NCI-H774 (cell line): ENCODE results near the gene SEMA6A.
A peak's percentile ranks its signal among the peaks of the same experiment; 100 is the strongest.

Experiments
- DNase-seq: peaks from one replicate; lab custom pipeline; 2025; lab: John Stamatoyannopoulos, UW

SEMA6A gene, protein sequence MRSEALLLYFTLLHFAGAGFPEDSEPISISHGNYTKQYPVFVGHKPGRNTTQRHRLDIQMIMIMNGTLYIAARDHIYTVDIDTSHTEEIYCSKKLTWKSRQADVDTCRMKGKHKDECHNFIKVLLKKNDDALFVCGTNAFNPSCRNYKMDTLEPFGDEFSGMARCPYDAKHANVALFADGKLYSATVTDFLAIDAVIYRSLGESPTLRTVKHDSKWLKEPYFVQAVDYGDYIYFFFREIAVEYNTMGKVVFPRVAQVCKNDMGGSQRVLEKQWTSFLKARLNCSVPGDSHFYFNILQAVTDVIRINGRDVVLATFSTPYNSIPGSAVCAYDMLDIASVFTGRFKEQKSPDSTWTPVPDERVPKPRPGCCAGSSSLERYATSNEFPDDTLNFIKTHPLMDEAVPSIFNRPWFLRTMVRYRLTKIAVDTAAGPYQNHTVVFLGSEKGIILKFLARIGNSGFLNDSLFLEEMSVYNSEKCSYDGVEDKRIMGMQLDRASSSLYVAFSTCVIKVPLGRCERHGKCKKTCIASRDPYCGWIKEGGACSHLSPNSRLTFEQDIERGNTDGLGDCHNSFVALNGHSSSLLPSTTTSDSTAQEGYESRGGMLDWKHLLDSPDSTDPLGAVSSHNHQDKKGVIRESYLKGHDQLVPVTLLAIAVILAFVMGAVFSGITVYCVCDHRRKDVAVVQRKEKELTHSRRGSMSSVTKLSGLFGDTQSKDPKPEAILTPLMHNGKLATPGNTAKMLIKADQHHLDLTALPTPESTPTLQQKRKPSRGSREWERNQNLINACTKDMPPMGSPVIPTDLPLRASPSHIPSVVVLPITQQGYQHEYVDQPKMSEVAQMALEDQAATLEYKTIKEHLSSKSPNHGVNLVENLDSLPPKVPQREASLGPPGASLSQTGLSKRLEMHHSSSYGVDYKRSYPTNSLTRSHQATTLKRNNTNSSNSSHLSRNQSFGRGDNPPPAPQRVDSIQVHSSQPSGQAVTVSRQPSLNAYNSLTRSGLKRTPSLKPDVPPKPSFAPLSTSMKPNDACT

GRCh38 chr5:116574367-116575325 is at the start of gene SEMA6A:
Gene SEMA6A (minus strand): TSS chr5:116574823. CDS start chr5:116504944, 69,879 bp downstream.
- DNase-seq: peak; percentile 84

DNA sequence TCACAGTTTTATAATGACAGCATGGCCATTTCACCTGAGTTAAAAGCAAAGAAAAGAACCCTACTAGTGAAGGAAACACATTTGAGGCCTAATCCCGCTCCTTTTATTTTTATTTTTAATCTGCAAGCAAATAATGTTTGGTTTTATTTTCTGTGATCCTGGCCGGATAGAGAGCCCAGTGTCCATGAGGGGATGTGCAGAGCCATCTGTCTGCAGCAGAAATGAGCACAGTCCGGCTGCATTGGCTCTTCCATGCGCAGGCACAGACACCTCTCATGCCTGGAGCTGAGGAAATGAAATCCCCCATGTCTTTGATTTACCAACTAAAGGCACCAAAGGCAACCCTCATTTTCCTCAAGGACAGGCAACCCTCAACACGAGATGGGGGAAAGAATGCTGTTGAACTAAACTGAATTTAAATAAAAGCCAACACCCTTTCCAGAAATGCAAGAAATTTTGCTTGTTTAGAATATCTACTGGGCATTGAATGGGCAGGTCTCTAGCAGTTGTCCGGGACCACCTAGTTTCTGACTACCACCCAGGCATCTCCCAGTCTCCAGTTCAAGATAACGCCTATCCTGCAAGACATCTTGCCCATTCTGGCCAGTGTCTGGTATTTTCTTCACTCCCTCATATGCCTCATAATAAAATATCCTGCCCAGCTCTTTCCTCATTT is 47.9 kb upstream of the SEMA6A start:
- no peak for DNase-seq

- DNase-seq: no peak
Measured at GRCh38 chr5:116621599-116621998, 47.0 kb upstream of the SEMA6A start.

DNA sequence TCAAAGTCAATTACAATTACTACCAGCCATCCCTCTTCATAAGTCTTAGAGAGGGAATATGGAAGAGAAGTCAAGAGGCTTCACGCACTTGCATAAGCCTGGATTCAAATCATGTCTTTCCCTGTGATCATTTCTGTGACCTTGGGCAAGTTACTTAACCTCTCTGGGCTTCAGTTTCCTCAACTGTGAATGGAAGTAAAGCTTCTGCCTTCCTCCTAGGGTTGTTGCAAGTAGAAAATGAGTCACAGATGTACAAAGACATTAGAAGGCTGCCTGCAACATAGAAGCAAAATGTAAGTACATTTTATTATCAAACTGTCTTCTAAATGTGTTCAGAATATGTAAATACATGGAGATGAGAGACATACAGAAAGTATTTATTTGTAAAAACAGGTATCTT is 42.3 kb upstream of the SEMA6A start:
- no peak for DNase-seq

GRCh38 chr5:116614603-116614920 is 39.9 kb upstream of the SEMA6A start:
- no peak for DNase-seq

- no peak for DNase-seq
Measured at GRCh38 chr5:116613445-116613844, 38.8 kb upstream of the SEMA6A start.

- DNase-seq: no peak
Measured at GRCh38 chr5:116612431-116612830, 37.8 kb upstream of the SEMA6A start.

DNA sequence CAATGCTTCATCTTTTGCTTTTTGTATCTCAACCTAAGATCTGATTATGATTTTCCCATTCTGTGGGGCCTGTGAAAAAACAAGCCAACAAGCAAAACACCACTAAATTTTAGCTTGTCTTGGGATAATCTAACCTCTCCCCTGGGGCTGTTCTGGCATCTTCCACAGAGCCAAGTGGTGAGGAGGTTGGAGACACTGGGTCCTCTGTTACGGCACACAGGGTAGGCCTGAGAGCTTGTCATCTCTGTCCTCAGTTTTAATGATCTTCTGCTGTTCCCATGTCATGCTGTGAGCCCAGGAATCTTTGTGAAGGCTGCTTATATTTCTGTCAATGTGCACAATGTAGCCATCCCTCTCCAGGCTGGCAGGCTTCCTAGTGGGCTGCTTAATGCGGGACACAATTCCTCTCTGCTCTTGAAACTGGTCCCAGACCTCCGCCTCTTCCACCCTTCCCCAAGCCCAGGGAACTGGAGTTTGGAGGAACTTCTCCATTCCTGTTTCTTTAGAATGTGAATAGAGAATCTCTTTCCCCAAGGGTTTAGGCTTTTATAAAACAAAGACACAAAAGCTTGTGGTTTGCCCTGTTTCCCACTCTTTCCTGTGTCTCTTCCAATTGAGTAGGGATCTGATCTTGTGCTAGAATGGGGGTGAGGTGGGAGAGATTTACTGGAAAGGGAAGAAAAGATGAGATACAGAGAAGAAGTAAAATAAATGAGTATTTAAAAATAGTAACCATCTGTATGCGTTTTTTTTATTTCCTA is 30.9 kb upstream of the SEMA6A start:
- DNase-seq: no peak

GRCh38 chr5:116604805-116605204 is 30.2 kb upstream of the SEMA6A start:
- DNase-seq: no peak

DNA sequence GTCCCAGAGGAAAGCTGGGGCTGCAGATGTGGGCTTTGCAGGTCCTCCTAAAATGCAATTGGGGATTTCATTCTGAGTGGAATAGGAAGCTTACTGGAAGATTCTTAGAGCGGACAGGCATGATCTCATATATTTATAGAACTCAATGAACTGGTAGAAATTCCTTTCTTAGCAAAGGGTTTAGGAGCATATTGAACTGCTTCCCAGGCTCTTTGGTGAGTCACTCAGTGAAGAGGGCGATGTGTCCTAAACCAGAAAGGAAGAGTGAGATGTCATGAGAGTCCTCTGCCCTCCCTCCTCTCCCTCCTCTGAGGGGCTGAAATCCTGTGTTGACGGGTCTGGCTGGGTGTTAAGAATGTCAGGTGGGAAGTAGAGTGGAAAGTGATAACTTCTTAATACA is 26.3 kb upstream of the SEMA6A start:
- no peak for DNase-seq

GRCh38 chr5:116598911-116599310 is 24.3 kb upstream of the SEMA6A start:
- no peak for DNase-seq

- DNase-seq: no peak
Measured at GRCh38 chr5:116595498-116595897, 20.9 kb upstream of the SEMA6A start.

DNA sequence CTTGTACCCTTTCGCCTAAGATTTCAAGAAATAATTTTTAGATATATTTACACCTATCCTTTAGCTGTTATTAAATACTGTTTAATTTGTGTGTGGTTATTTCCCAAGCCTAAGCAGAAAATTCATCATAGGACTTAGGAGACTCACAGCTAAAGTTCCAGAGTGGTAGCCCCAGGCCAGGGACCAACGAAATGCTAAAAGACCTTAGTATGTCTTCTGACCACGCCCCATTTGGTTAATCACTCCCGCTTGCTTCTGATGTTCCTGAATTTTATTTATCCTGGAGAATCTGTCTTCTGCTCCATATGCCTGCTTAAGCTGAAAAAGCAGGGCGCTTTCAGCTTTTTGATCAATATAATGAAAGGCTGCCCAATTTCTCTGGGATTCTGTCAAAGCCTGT is 18.7 kb upstream of the SEMA6A start:
- DNase-seq: no peak

GRCh38 chr5:116585227-116585626 is 10.6 kb upstream of the SEMA6A start:
- DNase-seq: no peak

GRCh38 chr5:116583862-116584222 is 9.2 kb upstream of the SEMA6A start:
- DNase-seq: no peak

GRCh38 chr5:116583085-116583861 is 8.7 kb upstream of the SEMA6A start:
- no peak for DNase-seq

- no peak for DNase-seq
Measured at GRCh38 chr5:116581910-116582309, 7.3 kb upstream of the SEMA6A start.

- no peak for DNase-seq
Measured at GRCh38 chr5:116579144-116579543, 4.5 kb upstream of the SEMA6A start.

GRCh38 chr5:116578676-116579075 is 4.1 kb upstream of the SEMA6A start:
- DNase-seq: no peak
